BE2C (cell line): Measurements from ENCODE around the gene PLEKHB1.

Source experiments
- DNase-seq: peaks from one replicate; pipeline ENCODE4 v3.0.0-alpha.2; 2020
- H3K27me3 ChIP-seq: fragments of 250-450 bp; sonication (Bioruptor Pico); 2 replicates; pipeline ENCODE4 v1.5.1; 2020; ENCODE audit warnings: mild to moderate bottlenecking
- H3K36me3 ChIP-seq: fragments of 250-450 bp; sonication (Bioruptor Pico); 2 replicates; pipeline ENCODE4 v1.5.1; 2020; ENCODE audit warnings: mild to moderate bottlenecking
- H3K4me1 ChIP-seq: fragments of 250-450 bp; sonication (Bioruptor Pico); 2 replicates; pipeline ENCODE4 v1.5.1; 2020
- H3K4me3 ChIP-seq: 2 replicates; pipeline ENCODE4 v1.5.1; 2011; ENCODE audit warnings: low read depth, low read length
- H3K9me3 ChIP-seq: fragments of 250-450 bp; sonication (Bioruptor Pico); 2 replicates; pipeline ENCODE4 v1.5.1; 2020
- TF ChIP-seq, protein P1 (sequence below): IDR thresholded peaks from 2 replicates; pipeline ENCODE4 v1.5.1; 2012; ENCODE audit warnings: mild to moderate bottlenecking, low read depth, low read length

PLEKHB1 gene

DNA sequence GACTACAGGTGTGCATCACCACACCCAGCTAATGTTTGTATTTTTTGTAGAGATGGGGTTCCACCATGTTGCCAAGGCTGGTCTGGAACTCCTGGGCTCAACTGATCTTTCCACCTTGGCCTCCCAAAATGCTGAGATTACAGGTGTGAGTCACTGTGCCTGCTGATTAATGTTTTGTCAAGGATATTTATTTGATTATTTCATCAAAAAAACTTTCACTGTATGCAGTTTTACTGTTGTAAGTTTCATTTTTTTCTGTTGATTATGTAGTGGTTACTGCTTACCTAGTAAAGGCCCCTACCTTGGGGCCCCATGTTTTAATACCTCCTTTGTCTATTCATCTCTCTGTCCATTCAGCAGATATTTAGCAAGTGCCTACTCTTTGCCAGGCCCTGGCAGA lies 31.8 kb upstream of the PLEKHB1 start:
- TF ChIP-seq, protein P1, sequence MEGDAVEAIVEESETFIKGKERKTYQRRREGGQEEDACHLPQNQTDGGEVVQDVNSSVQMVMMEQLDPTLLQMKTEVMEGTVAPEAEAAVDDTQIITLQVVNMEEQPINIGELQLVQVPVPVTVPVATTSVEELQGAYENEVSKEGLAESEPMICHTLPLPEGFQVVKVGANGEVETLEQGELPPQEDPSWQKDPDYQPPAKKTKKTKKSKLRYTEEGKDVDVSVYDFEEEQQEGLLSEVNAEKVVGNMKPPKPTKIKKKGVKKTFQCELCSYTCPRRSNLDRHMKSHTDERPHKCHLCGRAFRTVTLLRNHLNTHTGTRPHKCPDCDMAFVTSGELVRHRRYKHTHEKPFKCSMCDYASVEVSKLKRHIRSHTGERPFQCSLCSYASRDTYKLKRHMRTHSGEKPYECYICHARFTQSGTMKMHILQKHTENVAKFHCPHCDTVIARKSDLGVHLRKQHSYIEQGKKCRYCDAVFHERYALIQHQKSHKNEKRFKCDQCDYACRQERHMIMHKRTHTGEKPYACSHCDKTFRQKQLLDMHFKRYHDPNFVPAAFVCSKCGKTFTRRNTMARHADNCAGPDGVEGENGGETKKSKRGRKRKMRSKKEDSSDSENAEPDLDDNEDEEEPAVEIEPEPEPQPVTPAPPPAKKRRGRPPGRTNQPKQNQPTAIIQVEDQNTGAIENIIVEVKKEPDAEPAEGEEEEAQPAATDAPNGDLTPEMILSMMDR, result no peak

DNA sequence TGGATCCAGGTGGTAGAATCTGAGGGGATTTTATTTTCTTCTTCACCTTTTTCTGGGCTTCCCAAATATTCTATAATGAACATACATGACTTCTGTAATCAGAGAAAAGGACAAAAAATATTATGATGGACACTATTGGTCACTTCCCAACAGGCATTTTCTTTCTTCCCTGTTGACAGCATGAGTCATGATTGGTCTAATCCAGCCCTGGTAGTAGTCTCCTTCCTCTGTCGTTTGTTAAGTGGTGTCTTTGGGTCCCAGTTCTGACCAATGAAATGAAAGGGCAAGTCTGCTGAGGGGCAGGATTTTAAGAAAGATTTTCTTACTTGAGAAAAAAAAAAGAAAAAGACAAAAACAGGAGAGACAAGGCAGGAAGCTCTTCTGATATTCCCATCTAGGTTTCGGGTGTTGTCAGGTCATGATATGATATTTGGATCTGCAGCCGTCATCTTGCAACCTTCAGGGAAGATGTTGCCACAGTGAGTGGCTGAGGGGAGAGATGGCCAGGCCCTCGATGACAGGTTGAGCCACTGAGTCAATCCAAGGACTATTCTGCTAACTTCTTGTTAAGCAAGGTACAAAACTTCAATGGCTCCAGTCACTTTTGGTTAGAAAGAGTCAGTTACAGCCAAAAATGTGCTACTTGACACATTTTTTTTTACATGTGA lies 23.3 kb upstream of the PLEKHB1 start:
- H3K9me3 ChIP-seq, result no peaks in the 10 kb centered on the region
- DNase-seq, result no peak
- H3K27me3 ChIP-seq, result 0 out of 2 replicates have a peak, but pooled peaks cover 3% of the 10 kb centered on the region
- TF ChIP-seq, protein P1, result no peak
- no peaks in the 10 kb centered on the region for H3K36me3 ChIP-seq
- H3K4me3 ChIP-seq, result no peak overlapping the region
- no peaks in the 10 kb centered on the region for H3K4me1 ChIP-seq

More for the DNA sequence above, 31.8 kb upstream of the PLEKHB1 start:
- no peak for DNase-seq
- Histone ChIP-seq H3K4me1 (no peaks in the 10 kb centered on the region), H3K36me3 (no peaks in the 10 kb centered on the region), H3K9me3 (no peaks in the 10 kb centered on the region), H3K27me3 (no peaks in the 10 kb centered on the region), H3K4me3 (no peak overlapping the region)

DNA sequence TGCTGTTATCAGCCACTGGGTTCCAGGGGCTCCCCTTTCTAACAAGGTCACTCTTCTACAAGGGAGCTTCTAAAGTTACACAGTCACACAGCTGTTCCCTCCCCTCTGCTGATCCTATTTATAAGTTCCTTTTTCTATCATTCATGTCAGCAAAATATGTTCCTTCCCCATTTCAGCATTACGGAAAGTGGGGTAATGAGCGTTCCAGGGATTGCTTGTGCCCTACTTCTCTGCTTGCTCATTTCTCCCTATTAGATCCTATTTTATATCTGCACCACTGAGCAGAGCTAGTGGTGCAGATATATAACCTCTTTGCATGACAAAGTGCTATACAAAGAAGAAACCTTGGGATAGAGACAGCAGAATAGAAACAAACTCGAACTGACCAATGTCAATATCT lies 22.7 kb upstream of the PLEKHB1 start:
- no peaks in the 10 kb centered on the region for H3K9me3 ChIP-seq
- H3K36me3 ChIP-seq, result no peaks in the 10 kb centered on the region
- H3K4me3 ChIP-seq, result no peak overlapping the region
- 0 out of 2 replicates have a peak, but pooled peaks cover 3% of the 10 kb centered on the region for H3K27me3 ChIP-seq
- TF ChIP-seq, protein P1, result no peak
- H3K4me1 ChIP-seq, result no peaks in the 10 kb centered on the region
- DNase-seq, result no peak

DNA sequence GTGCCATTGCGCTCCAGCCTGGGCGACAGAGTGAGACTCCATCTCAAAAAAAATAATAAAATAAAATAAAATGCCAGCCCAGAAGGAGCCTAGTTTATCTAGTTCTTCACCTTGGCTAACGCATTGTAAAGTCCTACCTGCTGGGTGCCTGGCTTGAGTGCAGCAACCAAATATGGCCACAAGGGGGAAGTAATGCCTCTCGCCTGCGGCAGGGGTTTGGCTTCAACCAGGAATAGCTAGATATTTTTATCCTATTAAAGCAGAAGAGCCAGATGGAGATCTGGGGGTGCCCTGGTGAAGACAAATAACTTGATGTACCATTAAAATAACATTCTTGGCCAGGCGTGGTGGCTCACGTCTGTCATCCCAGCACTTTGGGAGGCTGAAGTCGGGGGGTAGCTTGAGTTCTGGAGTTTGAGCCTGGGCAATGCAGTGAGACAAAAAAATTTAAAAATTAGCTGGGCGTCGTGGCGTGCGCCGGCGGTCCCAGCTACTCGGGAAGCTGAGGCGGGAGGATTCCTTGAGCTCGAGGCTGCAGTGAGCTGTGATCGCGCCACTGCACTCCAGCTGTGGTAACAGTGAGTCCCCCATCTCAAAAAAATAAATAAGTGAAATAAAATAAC lies 20.6 kb upstream of the PLEKHB1 start:
- Histone ChIP-seq H3K36me3 (no peaks in the 10 kb centered on the region), H3K9me3 (no peaks in the 10 kb centered on the region), H3K27me3 (0 out of 2 replicates have a peak, but pooled peaks cover 3% of the 10 kb centered on the region), H3K4me3 (peak overlapping the region; percentile 45), H3K4me1 (no peaks in the 10 kb centered on the region)
- DNase-seq, result peak; percentile 74
- TF ChIP-seq, protein P1, result peak; percentile 92

DNA sequence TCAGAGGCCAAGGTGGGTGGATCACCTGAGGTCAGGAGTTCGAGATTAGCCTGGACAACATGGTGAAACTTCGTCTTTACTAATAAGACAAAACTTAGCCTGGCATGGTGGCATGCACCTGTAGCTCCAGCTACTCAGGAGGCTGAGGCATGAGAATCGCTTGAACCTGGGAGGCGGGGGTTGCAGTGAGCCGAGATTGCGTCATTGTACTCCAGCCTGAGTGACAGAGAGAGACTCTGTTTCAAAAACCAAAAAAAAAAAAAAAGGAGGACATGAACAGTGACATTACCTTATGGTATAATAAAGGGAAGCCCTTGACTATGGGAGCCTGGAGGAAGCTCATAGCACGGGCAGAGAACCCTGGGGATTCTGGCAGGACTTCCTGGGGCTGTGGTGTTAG lies 16.5 kb upstream of the PLEKHB1 start:
- Histone ChIP-seq H3K4me3 (no peak overlapping the region), H3K36me3 (no peaks in the 10 kb centered on the region), H3K27me3 (no peaks in the 10 kb centered on the region), H3K9me3 (no peaks in the 10 kb centered on the region), H3K4me1 (no peaks in the 10 kb centered on the region)
- TF ChIP-seq, protein P1, result no peak
- no peak for DNase-seq

DNA sequence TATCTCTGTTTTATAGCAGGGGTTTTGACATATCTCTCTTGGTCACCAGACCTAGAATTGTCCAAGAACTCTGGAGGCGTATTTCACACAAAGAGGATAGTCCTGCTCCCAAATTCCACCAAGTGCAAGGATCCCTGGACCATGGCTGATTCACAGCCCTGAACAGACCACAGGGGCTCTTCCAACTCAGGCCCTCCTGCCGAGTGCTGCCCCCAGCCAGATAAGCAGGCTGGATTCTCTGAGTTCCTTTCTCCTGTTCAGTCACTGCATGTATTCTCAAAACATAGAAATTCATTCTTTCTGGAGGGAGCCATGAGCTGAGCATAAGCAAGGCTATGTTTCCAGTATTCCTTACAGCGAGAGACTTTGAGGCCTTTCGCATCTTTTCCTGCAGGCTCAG lies 13.4 kb upstream of the PLEKHB1 start:
- Histone ChIP-seq H3K27me3 (no peaks in the 10 kb centered on the region), H3K36me3 (no peaks in the 10 kb centered on the region), H3K4me3 (no peak overlapping the region), H3K9me3 (no peaks in the 10 kb centered on the region), H3K4me1 (no peaks in the 10 kb centered on the region)
- TF ChIP-seq, protein P1, result no peak
- no peak for DNase-seq
